HepG2 (cell line): ENCODE measurements around the gene PTCRA. TPM values are rescaled to one million over a fixed set of nuclear protein-coding genes. Genes with fewer than 3 reads are reported as not detected.
A peak's percentile ranks its signal among the peaks of the same experiment; 100 is the strongest.

ENCODE experiments used
- ATF5 ChIP-seq: sonication (generic); formaldehyde crosslinking; IDR thresholded peaks from 2 replicates; pipeline ENCODE4 v1.4.0; 2020; ENCODE audit warnings: mild to moderate bottlenecking, low read depth, missing genetic modification reagents
- FOXK1 ChIP-seq: sonication (generic); formaldehyde crosslinking; IDR thresholded peaks from 2 replicates; pipeline ENCODE4 v1.4.0; 2020; ENCODE audit warnings: low read depth, missing genetic modification reagents, borderline replicate concordance
- GABPB1 ChIP-seq: IDR thresholded peaks from 2 replicates; pipeline ENCODE4 v1.6.1; 2016; ENCODE audit warnings: mild to moderate bottlenecking, missing genetic modification reagents, moderate library complexity, missing compliant biosample characterization
- GFI1 ChIP-seq: sonication (generic); formaldehyde crosslinking; IDR thresholded peaks from 2 replicates; pipeline ENCODE4 v1.5.0; 2020; ENCODE audit warnings: missing genetic modification reagents, mild to moderate bottlenecking, borderline replicate concordance
- IRX3 ChIP-seq: sonication (generic); formaldehyde crosslinking; IDR thresholded peaks from 2 replicates; pipeline ENCODE4 v1.8.1; 2023; ENCODE audit warnings: mild to moderate bottlenecking, low read depth, missing genetic modification reagents, borderline replicate concordance
- KAT7 ChIP-seq: IDR thresholded peaks from 2 replicates; pipeline ENCODE4 v1.6.1; 2018; ENCODE audit warnings: borderline replicate concordance, missing compliant biosample characterization
- MEF2D ChIP-seq: sonication (generic); formaldehyde crosslinking; IDR thresholded peaks from 2 replicates; pipeline ENCODE4 v1.5.1; 2020; ENCODE audit warnings: mild to moderate bottlenecking, missing genetic modification reagents
- PBX2 ChIP-seq: IDR thresholded peaks from 2 replicates; pipeline ENCODE4 v1.6.1; 2016; ENCODE audit warnings: control low read depth
- TAF15 ChIP-seq: fragments of 200-400 bp; formaldehyde crosslinking; IDR thresholded peaks from one replicate; pipeline ENCODE4 v1.6.1; 2018; ENCODE audit warnings: mild to moderate bottlenecking, low read depth, low read length; ENCODE audit not compliant: poor library complexity, severe bottlenecking
- TEAD3 ChIP-seq: optimal IDR thresholded peaks from 2 replicates; pipeline ENCODE3; 2016; ENCODE audit warnings: borderline replicate concordance
- ZNF12 ChIP-seq: sonication (generic); formaldehyde crosslinking; IDR thresholded peaks from 2 replicates; pipeline ENCODE4 v1.5.0; 2020; ENCODE audit warnings: missing genetic modification reagents
- ZNF251 ChIP-seq: sonication (generic); formaldehyde crosslinking; IDR thresholded peaks from 2 replicates; pipeline ENCODE4 v1.9.0; 2021; ENCODE audit warnings: mild to moderate bottlenecking, missing genetic modification reagents
- ZNF292 ChIP-seq: sonication (generic); formaldehyde crosslinking; IDR thresholded peaks from 2 replicates; pipeline ENCODE4 v1.8.1; 2022; ENCODE audit warnings: mild to moderate bottlenecking, low read depth, missing genetic modification reagents, borderline replicate concordance
- ZNF451 ChIP-seq: sonication (generic); formaldehyde crosslinking; IDR thresholded peaks from 2 replicates; pipeline ENCODE4 v1.5.0; 2020; ENCODE audit warnings: mild to moderate bottlenecking, missing genetic modification reagents
- ZNF501 ChIP-seq: sonication (generic); formaldehyde crosslinking; IDR thresholded peaks from 2 replicates; pipeline ENCODE4 v1.5.1; 2020; ENCODE audit warnings: mild to moderate bottlenecking, moderate library complexity, missing genetic modification reagents
- ZNF652 ChIP-seq: IDR thresholded peaks from 2 replicates; pipeline ENCODE4 v1.6.1; 2016; ENCODE audit warnings: low read depth, borderline replicate concordance
- polyA plus RNA-seq, 8 experiments: library from polyadenylated mRNA; depleted of rRNA in 3 of 8; stranded (reverse) in 7 of 8; unstranded in 1 of 8; fragments of >200 nt; fragmentation: Illumina TruSeq in 4 of 8; extraction: Trizol in 4 of 8; gene quantifications; 2 replicates each; pipeline versions ENCODE4 v1.2.1 to v1.2.3, GENCODE V29; 2011 to 2016; ENCODE audit warnings: low read depth in 4 of 8, missing spikeins in 1 of 8, mixed read lengths in 1 of 8; ENCODE audit not compliant: insufficient read depth in 1 of 8
- total RNA-seq, 5 experiments: library from RNA; depleted of rRNA; stranded (reverse); fragments of >200 nt; fragmentation: Illumina TruSeq; extraction: Trizol; gene quantifications; 2 replicates each; pipeline ENCODE4 v1.2.3, GENCODE V29; 2016; ENCODE audit warnings: low read depth in 1 of 5
- TF ChIP-seq, protein P1 (sequence below): sonication (generic); formaldehyde crosslinking; IDR thresholded peaks from 2 replicates; pipeline ENCODE4 v1.4.0; 2020; ENCODE audit warnings: missing genetic modification reagents
- TF ChIP-seq, protein P2 (sequence below): sonication (generic); formaldehyde crosslinking; IDR thresholded peaks from 2 replicates; pipeline ENCODE4 v1.8.1; 2023; ENCODE audit warnings: mild to moderate bottlenecking, moderate library complexity, missing genetic modification reagents
- TF ChIP-seq, protein P3 (sequence below): sonication (generic); formaldehyde crosslinking; conservative IDR thresholded peaks from 2 replicates; pipeline ENCODE4 v1.4.0; 2020; ENCODE audit warnings: missing genetic modification reagents
- TF ChIP-seq, protein P4 (sequence below): sonication (generic); formaldehyde crosslinking; IDR thresholded peaks from 2 replicates; pipeline ENCODE4 v1.4.0; 2020; ENCODE audit warnings: missing genetic modification reagents

PTCRA gene
- total and polyA plus RNA-seq, 2 of the 13 experiments (the other 11 are each of a cell fraction or from before 2014, with no cell fraction given): not detected

DNA sequence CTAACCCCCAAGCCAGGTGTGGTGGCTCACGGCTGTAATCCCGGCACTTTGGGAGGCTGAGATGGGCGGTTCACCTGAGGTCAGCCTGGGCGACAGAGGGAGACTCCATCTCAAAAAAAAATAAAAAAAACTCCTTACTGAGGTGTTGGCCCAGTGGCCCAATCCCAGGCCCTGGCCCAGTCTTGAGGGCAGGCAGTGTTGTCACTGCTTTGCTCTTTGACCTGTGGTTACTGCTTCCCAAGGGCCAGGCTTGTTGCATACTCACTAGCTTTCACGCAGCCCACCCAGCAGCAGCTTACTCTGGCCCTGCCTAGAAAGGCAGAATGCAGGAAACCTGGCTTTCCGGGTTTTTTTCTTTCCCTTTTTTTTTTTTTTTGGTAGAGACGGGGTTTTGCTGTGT, 26.6 kb downstream of the PTCRA start (continued):
- TF ChIP-seq, protein P1, sequence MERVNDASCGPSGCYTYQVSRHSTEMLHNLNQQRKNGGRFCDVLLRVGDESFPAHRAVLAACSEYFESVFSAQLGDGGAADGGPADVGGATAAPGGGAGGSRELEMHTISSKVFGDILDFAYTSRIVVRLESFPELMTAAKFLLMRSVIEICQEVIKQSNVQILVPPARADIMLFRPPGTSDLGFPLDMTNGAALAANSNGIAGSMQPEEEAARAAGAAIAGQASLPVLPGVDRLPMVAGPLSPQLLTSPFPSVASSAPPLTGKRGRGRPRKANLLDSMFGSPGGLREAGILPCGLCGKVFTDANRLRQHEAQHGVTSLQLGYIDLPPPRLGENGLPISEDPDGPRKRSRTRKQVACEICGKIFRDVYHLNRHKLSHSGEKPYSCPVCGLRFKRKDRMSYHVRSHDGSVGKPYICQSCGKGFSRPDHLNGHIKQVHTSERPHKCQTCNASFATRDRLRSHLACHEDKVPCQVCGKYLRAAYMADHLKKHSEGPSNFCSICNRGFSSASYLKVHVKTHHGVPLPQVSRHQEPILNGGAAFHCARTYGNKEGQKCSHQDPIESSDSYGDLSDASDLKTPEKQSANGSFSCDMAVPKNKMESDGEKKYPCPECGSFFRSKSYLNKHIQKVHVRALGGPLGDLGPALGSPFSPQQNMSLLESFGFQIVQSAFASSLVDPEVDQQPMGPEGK (CRISPR knock-in tag): no peak
- TF ChIP-seq, protein P2, sequence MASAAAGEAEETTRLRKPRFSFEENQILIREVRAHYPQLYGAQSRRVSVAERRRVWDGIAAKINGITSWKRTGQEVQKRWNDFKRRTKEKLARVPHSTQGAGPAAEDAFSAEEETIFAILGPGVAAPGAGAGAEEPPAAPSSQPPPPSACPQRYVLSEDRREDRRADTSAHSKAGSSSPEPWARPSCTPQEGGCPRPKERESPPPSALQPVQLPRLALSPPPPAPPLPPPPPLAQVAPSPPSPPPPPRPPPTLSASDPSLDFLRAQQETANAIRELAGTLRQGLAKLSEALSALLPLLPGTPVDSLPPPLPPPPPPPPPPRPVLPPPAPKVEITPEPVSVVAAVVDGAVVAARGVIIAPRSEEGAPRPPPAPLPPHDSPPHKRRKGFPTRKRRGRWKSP (CRISPR knock-in tag): no peak
- no peak for TF ChIP-seq MEF2D (CRISPR knock-in tag)
- TF ChIP-seq GFI1 (CRISPR knock-in tag): no peak
- TF ChIP-seq ZNF501: peak; percentile 31; the same call in 1 of the 2 replicates
- TF ChIP-seq, protein P3, sequence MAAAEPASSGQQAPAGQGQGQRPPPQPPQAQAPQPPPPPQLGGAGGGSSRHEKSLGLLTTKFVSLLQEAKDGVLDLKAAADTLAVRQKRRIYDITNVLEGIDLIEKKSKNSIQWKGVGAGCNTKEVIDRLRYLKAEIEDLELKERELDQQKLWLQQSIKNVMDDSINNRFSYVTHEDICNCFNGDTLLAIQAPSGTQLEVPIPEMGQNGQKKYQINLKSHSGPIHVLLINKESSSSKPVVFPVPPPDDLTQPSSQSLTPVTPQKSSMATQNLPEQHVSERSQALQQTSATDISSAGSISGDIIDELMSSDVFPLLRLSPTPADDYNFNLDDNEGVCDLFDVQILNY: no peak
- no peak for TF ChIP-seq ZNF251
- peak; percentile 48 for TF ChIP-seq TEAD3 (CRISPR knock-in tag)
- TF ChIP-seq FOXK1 (CRISPR knock-in tag): no peak
- no peak for TF ChIP-seq KAT7
- no peak for TF ChIP-seq PBX2 (CRISPR knock-in tag)
- TF ChIP-seq TAF15: no peak
- TF ChIP-seq ZNF451 (CRISPR knock-in tag): no peak
- TF ChIP-seq, protein P4, sequence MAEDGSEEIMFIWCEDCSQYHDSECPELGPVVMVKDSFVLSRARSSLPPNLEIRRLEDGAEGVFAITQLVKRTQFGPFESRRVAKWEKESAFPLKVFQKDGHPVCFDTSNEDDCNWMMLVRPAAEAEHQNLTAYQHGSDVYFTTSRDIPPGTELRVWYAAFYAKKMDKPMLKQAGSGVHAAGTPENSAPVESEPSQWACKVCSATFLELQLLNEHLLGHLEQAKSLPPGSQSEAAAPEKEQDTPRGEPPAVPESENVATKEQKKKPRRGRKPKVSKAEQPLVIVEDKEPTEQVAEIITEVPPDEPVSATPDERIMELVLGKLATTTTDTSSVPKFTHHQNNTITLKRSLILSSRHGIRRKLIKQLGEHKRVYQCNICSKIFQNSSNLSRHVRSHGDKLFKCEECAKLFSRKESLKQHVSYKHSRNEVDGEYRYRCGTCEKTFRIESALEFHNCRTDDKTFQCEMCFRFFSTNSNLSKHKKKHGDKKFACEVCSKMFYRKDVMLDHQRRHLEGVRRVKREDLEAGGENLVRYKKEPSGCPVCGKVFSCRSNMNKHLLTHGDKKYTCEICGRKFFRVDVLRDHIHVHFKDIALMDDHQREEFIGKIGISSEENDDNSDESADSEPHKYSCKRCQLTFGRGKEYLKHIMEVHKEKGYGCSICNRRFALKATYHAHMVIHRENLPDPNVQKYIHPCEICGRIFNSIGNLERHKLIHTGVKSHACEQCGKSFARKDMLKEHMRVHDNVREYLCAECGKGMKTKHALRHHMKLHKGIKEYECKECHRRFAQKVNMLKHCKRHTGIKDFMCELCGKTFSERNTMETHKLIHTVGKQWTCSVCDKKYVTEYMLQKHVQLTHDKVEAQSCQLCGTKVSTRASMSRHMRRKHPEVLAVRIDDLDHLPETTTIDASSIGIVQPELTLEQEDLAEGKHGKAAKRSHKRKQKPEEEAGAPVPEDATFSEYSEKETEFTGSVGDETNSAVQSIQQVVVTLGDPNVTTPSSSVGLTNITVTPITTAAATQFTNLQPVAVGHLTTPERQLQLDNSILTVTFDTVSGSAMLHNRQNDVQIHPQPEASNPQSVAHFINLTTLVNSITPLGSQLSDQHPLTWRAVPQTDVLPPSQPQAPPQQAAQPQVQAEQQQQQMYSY (CRISPR knock-in tag): no peak
- TF ChIP-seq GABPB1 (CRISPR knock-in tag): 0 out of 2 replicates have a peak, but pooled peaks have one; percentile 20
- no peak for TF ChIP-seq ZNF652 (CRISPR knock-in tag)
- TF ChIP-seq IRX3 (CRISPR knock-in tag): no peak
- no peak; the same call in 1 of the 2 replicates for TF ChIP-seq ZNF12 (CRISPR knock-in tag)
- peak; percentile 77; the same call in 1 of the 2 replicates for TF ChIP-seq ZNF292 (CRISPR knock-in tag)
- no peak for TF ChIP-seq ATF5 (CRISPR knock-in tag)
